ENCODE results near the gene CCDC142.
A peak's percentile ranks its signal among the peaks of the same experiment; 100 is the strongest.

The CCDC142 gene

GRCh38 chr2:74513605-74514367, 31.0 kb upstream of the CCDC142 start:
- DNase-seq: no peak

GRCh38 chr2:74512744-74513604, 30.2 kb upstream of the CCDC142 start:
- no peak for DNase-seq

DNA sequence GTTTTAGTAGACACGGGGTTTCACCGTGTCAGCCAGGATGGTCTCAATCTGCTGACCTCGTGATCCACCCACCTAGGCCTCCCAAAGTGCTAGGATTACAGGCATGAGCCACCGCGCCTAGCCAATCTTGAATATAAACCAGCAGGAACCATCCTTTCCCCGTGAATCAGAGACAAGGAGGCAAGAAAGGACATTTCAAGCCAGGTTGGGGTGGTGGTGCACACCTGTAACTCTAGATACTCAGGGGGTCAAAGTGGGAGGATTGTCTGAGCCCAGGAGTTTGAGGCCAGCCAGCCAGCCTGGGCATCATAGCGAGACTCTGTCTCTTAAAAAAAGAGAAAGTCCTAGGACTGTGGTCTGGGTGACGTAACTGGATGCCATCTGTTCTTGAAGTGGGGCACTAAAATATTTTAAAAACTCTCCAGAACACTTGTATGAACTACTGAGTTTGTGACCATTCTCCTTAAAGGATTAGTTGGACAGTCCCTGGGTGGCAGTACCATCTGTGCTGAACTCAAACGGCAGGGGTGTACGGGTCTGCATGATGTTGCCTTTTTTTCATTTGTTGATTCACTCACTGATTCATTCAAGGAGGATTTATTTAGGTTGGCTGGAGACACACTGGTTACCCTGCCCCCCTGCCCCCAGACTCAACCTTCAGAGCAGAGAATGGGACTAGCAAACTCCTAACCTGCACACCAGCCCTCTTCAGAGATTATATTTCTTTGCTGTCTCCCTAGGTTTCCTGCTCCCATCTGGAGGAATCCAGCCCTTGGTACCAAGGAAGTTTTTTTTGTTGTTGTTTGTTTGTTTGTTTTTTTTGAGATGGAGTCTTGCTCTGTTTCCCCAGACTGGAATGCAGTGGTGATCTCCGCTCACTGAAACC, 28.5 kb upstream of the CCDC142 start:
- no peak for DNase-seq

DNA sequence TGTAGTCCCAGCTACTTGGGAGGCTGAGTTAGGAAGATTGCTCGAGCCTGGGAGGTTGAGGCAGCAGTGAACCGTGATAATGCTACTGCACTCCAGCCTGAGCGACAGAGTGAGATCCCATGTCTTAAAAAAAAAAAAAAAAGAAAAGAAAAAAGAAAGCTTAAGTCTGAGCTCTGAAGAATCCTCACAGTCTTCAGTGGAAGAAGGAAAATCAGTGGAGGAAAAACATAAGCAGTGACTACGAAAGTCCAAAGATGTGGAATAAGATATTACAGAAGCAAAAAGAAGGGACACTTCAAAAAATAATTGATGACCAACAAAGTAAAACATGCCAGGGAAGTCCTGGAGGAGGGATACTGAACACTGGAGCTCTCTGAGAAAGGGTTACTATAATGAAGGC, 27.5 kb upstream of the CCDC142 start:
- no peak for DNase-seq

GRCh38 chr2:74507926-74508520, 25.2 kb upstream of the CCDC142 start:
- peak; percentile 12 for DNase-seq

DNA sequence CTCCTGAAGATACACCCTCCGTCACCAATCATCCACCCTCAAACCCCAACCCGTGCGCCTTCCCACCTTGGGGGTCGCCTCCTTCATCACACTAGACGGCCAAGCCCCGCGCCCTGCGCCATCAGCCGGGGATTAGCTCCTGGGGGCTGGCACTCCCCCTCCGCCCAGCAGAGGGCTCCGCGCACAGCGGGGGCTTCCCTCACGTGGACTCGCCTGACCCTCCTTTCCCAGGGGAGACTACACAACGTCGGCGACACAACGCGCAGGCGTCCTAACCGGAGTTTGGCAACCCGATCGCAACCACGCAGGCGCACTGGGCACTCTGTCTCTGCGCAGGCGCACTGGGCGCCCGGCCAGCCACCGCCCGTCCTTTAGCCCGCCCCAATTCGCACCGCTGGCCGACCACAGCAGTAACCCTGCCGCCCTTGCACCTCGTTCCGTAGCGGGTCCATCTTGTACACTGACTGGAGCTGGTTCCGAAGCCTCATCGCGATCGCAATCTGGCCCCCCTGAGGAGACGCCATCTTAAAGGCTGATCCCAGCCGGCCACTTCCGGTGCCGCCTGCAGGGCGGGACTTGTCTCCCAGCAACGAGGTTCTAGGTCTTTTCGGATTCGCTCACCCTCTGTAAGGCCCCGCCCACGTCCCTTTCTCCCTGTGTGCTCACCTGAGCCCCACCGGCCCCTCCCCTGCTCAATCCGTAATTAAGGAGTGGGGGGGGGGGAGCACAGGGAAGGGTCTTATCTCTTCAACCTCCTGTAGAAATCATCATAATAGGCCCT, 24.5 kb upstream of the CCDC142 start, which contains the start of gene PCGF1:
PCGF1 (minus strand) TSS at position 551 of the 781 bp plus-strand sequence; CDS start at position 524, 27 bp downstream.
- peak; percentile 94 for DNase-seq

- DNase-seq: no peak
Observed at GRCh38 chr2:74505448-74506246, 22.8 kb upstream of the CCDC142 start.

DNA sequence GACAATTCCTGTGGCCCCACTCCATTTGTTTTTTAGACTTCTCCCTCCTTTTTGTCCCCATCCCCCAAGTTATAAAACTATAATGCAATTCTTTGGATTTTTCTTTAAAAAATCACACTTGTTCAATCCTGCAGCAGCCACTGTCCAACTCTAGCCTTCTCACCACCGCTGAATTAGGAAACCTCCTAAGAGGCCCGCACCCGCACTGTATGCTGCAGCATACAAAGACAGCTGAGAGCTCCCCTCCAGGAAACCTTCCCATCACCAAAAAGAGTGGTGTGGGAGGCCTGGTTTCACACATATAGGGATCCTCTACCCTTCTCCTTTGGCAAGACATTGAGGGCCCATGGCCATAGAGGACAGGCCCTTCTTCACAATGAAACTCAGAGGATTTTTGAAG, 21.8 kb upstream of the CCDC142 start:
- no peak for DNase-seq

GRCh38 chr2:74503506-74504475, 21.0 kb upstream of the CCDC142 start:
- no peak for DNase-seq

GRCh38 chr2:74502720-74503505, 20.1 kb upstream of the CCDC142 start:
- peak; percentile 41 for DNase-seq

GRCh38 chr2:74502147-74502719, 19.4 kb upstream of the CCDC142 start:
- no peak for DNase-seq

DNA sequence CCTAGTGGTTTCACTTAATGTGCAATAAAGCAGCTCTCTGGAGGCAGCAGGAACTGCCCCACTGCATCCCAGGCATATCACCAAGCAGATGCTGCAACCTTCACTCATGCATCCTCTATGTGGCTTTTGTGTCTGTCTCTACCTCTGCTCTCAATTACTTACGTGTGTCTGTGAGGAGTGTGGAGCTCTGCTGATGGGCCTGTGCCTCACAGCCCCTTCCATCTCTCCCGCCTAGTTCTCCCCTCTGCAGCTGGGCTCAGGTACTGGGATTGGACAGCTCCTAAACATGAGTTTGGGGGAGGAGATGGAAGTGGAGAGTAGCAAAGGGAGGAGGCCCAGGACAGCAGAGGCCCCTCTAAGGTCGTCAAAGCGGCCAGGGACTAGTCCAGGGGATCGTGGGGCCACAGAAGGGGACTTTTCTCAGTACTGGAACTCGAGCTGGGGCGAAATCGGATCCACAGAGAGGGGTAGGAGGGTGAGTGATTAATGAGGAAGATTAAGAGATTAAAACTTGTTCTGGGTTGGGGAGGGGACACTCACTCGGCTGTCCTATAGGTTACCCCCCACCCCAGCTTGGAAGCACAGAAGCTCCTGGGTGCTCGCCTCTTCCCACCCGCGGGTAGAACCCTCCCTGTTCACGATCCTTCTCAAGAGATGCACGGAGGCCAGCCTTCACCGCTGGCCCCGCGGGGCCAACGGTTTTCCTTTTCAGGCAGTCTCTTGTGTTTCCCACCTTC, 18.7 kb upstream of the CCDC142 start:
- DNase-seq: no peak

DNA sequence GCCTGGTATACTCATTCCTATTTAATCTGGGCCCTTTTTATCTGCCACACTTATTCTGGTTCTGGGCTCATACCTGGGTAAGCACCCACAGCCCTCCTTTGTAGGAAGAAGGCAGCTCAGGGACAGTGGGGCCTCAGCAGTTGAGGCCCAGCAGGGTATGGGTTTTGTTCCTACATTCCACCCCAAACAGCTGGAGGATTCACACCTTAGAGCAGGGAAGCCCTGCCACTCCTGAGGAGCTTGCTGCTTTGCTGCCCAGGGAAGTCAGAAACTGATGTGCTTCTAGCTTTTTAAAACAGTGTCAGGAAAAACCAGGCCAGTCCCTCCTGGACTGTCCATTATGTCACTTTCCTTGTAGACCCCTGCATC, 17.8 kb upstream of the CCDC142 start:
- DNase-seq: no peak

GRCh38 chr2:74499940-74500577, 17.3 kb upstream of the CCDC142 start:
- DNase-seq: no peak

GRCh38 chr2:74499267-74499939, 16.6 kb upstream of the CCDC142 start, which contains the start of gene LBX2:
LBX2 (minus strand) TSS chr2:74499603; CDS start chr2:74499537, 66 bp downstream.
- DNase-seq: no peak

GRCh38 chr2:74498500-74499266, 15.9 kb upstream of the CCDC142 start:
- no peak for DNase-seq
